ENCODE results near the gene CNTFR. TPM values are rescaled to one million over a fixed set of nuclear protein-coding genes. Genes with fewer than 3 reads are reported as not detected.

The CNTFR gene
- total RNA-seq, 1 donor from 2014 or later = 116 TPM

DNA sequence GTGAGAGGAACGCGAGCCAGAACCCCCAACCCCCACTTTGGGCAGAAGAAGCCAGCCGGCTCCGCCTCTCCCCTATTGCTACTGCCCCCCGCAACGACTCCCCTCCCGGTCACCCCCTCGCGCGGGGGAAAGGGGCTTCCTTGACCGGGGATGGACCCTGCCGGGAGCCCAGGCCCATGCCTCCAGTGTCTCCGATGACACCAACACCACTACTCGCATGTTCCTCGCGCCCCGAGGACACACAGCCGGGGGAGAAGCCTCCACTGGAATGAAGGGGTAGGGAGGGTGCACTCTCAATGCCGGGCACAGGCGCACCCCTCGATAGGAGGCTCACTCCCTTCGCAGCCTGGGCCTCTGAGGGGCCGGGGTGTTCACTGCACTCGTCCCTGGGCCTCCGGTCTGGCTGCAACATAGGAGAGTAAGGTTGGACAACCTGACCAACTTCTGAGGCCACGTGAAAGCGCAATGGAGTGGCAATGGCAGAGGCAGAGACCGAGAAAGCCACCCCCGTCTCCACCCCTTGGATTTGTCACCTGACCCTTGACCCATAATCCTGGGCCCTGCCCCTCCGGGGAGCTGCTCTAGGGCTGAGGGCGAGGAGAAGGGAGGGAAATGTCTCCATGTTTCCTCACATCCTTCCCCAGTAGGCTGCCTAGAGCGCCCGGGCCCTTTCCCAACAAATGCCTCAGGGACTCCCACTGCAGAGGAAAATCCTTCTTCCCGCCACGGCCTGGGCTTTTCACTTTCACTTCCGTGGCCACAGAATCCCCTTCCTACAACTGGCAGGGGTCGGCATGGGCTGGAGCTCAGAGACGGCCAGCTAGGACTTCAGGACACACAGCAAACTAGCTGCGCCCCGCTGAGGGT lies 1.1 kb upstream of the CNTFR start:
- DNase-seq (ENCODE audit: low spot score) = no peak

DNA sequence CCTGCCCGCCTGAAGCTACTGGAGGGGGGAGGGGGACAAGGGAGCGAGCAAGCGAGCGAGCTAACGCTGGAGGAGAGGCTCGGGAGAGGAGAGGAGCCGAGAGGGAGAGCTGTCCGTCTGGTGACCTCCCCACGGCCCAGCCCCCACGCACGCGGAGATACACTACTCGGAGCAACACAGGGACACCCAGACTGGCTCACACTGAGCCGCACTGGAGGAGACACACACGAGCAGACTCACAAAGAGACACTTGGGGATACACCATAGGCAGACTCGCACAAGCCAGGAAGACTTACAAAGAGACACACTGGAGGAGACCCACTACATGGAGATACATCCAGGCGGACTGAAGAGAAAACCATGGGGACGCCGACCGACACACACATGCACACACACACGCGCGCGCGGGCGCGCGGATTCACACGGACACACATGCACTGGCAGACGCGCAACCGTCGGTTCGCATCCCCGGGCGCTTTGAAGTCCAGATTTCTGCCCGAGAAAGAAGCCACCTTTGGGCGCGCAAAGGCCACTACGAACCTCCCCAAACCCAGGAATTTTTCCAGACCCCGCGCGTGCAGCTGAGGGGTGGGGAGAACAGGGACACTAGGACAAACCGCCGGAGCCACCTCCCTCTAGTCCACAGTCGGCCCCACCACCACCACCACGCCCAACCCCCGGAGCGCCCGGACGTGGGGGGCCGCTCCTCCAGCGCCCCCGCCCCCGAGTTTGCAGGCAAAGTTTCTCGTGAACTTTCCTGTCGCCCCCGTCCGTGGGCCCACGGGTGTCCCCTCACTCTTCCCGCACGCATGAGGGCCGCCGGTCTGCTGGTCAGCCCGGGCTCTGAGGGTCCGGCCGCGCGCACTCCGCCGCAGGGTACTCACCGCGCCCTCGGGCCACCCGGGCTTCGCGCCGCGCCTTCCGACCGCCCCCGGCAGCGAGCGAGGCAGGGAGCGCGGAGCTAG lies 571 bp downstream of the CNTFR start:
- no peak for DNase-seq (ENCODE audit: low spot score)

GRCh38 chr9:34587271-34587670 lies 2.3 kb downstream of the CNTFR start:
- no peak for DNase-seq (ENCODE audit: low spot score)

DNA sequence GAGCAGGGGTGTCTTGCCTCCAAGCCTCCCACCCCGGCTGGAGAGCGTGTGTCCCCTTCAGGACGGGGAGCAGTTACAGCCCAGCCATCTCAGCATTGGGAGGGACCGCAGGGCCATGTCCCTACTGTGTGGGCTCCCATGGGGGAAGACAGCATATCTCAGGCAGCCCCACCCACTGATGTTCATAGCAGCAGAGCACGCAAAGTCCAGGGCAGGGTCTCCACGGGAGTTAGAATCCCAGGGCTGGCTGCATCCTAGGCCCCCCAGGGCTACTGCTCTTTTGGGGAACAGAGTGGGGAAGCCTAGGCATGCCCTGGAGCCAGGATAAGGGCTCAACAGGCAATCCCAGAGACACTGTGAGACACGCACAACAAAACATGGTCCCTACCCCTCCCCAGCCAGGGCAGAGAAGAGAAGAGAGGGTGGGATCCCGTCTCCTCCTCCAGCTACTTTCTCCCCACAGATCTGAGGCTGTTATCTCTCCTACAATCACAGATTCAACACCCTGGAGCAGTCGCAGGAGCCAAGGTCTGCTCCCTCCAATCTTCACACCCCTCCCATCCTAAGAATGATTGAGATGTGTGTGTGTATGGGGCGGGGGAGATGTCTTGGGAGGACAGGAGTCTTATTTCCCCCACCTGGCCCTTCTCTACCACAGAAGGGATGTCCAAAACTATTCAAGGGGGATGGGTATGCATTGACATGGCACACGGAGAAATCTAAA lies 3.4 kb downstream of the CNTFR start:
- DNase-seq (ENCODE audit: low spot score) = no peak

GRCh38 chr9:34584970-34585369 lies 4.6 kb downstream of the CNTFR start:
- no peak for DNase-seq (ENCODE audit: low spot score)

DNA sequence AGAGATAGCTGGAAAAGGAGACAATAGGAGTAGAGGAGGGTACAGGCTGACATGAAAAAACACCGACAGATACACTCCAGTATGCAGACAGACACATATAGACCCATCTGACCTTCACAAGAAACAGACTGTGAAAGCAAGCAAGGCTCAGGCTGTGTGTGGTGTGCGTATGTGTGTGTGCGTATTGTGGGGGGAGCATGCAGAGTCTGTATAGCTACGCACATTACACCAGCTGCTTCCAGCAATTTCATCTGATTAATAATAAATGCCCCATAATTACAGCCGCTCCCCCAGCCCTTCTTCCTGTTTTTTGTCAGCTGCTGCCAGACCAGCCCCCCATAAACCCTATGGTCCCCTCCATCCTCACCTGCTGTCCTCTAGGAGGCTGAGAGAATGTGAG lies 6.7 kb downstream of the CNTFR start:
- DNase-seq (ENCODE audit: low spot score) = no peak

- no peak for DNase-seq (ENCODE audit: low spot score)
Observed at GRCh38 chr9:34581318-34581717, 8.2 kb downstream of the CNTFR start.

GRCh38 chr9:34580358-34580757 lies 9.2 kb downstream of the CNTFR start:
- DNase-seq (ENCODE audit: low spot score) = no peak

GRCh38 chr9:34579808-34580163 lies 9.7 kb downstream of the CNTFR start:
- no peak for DNase-seq (ENCODE audit: low spot score)

DNA sequence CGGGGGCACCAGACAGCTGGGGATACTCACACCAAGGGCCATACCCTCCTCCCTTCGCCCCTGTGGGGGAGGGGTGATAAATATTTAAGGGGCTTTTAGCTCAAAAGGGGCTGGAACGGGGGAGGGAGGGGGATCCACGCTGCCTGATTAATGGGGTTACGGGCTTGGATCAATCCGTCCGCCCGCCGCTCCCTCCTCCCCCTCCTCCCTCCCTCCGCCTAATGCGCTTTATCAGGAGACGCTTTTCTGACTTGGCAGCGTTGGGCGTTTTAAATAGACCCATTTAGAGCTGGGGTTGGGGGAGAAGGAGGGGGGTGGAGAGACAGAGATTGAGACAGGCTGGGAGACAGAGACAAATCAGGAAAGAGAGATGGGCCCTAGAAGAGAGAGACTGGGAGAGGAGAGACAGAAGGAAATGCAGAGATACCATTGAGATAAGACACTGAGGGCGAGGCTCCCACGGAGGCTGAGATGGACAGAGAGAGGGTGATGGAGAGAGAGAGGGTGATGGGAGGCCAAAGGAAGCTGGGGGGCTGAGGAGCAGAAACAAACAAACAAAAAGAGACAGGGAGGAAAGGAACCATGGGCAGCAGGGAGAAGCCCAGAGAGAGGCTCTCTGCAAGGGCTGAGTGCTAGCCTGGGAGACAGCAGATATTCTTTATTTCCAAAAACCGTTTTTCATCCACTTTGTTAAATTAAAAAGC lies 10.3 kb downstream of the CNTFR start:
- no peak for DNase-seq (ENCODE audit: low spot score)

DNA sequence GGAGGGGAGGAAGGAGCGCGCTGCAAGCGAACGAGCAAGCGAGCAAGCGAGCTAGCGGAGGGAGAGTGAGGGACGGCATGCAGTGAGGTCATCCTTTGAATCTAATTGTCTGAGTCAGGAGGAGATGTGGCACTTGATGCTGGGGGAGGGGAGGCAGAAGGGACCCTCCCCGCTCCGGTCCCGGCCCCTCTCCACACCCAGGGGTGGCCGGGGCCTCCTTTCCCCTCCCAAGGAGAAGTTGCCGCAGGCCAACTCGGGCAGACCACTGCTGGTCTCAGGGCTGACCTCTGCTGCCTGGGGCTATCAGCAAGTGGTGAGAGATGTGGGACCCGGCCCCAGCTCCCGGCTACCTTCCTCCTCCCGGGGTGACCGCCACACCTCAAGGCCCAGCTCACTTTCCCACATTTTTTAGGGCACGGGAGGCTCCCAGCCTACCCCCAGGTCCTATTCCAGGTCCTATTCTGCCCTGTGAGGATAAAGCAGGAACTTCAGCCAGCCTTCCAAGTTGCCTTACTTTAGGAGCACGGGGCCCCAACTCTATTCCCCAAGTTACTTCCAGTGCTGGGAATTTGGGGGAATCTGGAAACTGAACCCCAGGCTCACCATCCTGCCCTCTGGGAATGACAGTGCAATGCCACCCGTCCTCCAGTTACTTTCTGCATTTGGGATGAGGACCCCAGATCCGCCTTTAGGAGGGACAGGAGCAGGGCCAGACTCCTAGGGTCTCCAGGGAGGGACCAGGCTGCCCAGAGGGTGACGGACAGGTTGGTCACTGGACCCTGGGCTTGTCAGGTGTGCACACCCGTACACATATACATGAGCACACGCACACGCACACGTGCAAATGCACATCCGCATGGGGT lies 11.1 kb downstream of the CNTFR start:
- no peak for DNase-seq (ENCODE audit: low spot score)

DNA sequence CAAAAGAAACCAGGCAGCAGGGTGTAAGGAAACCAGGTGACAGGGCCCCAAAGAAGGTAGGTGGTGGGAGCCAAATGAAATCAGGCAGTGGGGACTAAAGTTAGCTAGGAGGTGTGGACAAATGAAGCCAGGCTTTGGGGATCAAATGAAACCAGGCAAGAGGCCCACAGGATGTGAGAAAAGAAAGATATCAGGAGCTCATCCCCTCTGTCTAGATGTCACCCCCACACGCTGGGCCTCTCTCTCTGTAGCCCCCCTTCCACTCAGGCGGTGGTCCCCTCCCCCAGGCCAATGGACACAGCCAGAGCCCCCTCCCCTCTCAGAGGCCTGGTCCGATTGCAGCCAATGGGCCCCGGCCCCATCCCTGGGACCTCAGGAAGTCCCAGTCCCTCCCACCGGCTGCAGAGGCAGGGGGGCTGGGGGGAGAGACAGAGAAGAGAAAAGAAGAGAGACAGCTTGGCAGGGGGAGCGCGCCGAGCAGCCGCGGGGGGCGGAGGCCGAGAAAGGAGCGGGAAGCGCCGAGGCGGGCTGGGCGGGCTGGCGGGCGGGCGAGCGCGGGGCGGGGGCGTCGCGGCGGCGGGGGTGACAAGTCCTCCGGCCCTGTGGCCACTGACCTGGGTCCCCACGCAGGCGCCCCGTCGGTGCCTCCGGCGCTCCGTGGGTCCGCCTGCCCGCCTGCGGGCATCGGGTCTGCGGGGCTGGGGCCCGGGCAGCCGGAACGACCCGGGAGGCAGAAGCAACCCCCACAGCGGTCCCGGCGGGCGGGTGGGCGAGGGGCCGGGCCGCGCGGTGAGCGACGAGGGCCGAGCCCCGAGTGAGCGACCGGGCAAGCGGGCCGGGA lies 11.9 kb downstream of the CNTFR start:
- no peak for DNase-seq (ENCODE audit: low spot score)

DNA sequence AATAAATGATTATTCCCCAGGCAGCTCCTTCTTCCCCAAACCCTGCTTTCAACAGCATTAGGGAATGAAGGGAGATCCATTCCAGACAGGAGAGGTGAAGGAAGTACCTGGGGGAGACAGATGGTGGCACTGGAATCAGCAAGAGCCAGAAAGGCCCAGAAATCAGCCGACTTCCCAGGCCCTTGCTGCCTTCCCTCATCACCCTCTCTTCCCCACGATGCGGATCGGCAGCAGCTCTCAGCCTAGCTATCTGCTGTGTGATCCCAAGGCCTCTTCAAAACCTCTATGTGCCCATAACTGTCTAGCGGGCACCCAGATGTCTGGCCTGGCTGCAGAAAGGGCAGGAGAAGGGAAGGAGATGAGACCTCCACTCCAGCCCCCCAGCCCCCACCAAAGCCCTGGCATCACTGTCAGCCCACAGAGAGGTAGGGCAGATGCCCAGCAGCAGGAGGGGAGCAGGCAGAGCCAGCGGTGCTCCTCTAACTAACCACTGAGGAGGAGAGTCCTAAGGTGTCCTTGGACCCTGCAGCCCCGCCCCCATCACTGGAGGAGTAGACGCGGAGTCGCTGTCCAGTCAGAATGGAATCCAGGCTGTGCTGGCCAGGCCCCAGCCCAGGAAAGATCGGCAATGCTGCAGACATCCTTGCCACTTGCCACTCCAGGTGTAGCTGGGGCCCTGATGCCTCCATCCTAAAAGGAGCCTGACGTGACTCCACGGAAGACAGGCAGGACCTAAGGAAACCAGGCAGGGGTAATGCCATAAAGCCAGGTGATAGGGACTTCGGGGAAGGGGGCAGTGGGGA lies 12.7 kb downstream of the CNTFR start:
- no peak for DNase-seq (ENCODE audit: low spot score)

- DNase-seq (ENCODE audit: low spot score) = no peak
Observed at GRCh38 chr9:34575862-34576596, 13.5 kb downstream of the CNTFR start.

- DNase-seq (ENCODE audit: low spot score) = no peak
Observed at GRCh38 chr9:34575241-34575640, 14.3 kb downstream of the CNTFR start.

- DNase-seq (ENCODE audit: low spot score) = no peak
Observed at GRCh38 chr9:34574571-34574970, 15.0 kb downstream of the CNTFR start.

GRCh38 chr9:34573599-34574325 lies 15.8 kb downstream of the CNTFR start:
- no peak for DNase-seq (ENCODE audit: low spot score)
